Osteoblast (primary cell): ENCODE results near the gene IGSF3. TPM values are rescaled to one million over a fixed set of nuclear protein-coding genes. Genes with fewer than 3 reads are reported as not detected.
A peak's percentile ranks its signal among the peaks of the same experiment; 100 is the strongest.

Experiments
- DNase-seq: peaks from one replicate; pipeline ENCODE4 v3.0.0; 2011; ENCODE audit warnings: low spot score, mixed read lengths; ENCODE audit not compliant: insufficient read length; ENCODE audit errors: missing footprints
- H2AFZ ChIP-seq: 2 replicates; pipeline ENCODE4 v1.6.0; 2011; ENCODE audit warnings: mild to moderate bottlenecking, low read length
- H3K27ac ChIP-seq: 2 replicates; pipeline ENCODE4 v1.5.1; 2011; ENCODE audit warnings: mild to moderate bottlenecking, low read depth, low read length, moderate library complexity
- H3K27me3 ChIP-seq: 2 replicates; pipeline ENCODE4 v1.6.0; 2012; ENCODE audit warnings: mild to moderate bottlenecking, control low read depth, inconsistent platforms, low read length, moderate library complexity; ENCODE audit not compliant: insufficient read depth
- H3K36me3 ChIP-seq: 2 replicates; pipeline ENCODE4 v1.5.1; 2011; ENCODE audit warnings: mild to moderate bottlenecking, low read length, control low read depth, moderate library complexity; ENCODE audit not compliant: insufficient read depth
- H3K4me1 ChIP-seq: 2 replicates; pipeline ENCODE4 v1.5.1; 2011; ENCODE audit warnings: mild to moderate bottlenecking, low read length, control low read depth, moderate library complexity; ENCODE audit not compliant: insufficient read depth
- H3K4me2 ChIP-seq: 2 replicates; pipeline ENCODE4 v1.6.0; 2011; ENCODE audit warnings: mild to moderate bottlenecking, low read length; ENCODE audit not compliant: insufficient read depth
- H3K4me3 ChIP-seq: fragments of 200-600 bp; sonication (generic); 3 replicates; pipeline ENCODE4 v1.5.1; 2012; ENCODE audit warnings: mild to moderate bottlenecking, low read length, inconsistent platforms; ENCODE audit not compliant: insufficient read depth
- H3K79me2 ChIP-seq: 2 replicates; pipeline ENCODE4 v1.6.0; 2012; ENCODE audit warnings: mild to moderate bottlenecking, low read length, control low read depth, inconsistent platforms; ENCODE audit not compliant: insufficient read depth
- H3K9me3 ChIP-seq: 2 replicates; pipeline ENCODE4 v1.5.1; 2011; ENCODE audit warnings: low read depth, low read length, control low read depth
- H4K20me1 ChIP-seq: 2 replicates; pipeline ENCODE4 v1.6.0; 2012; ENCODE audit warnings: mild to moderate bottlenecking, low read length, control low read depth; ENCODE audit not compliant: insufficient read depth
- total RNA-seq: library from RNA; depleted of rRNA; stranded (reverse); fragments of >200 nt; gene quantifications from 2 replicates; pipeline ENCODE4 v1.2.3, GENCODE V29; 2012
- TF ChIP-seq, protein P1 (sequence below): IDR thresholded peaks from 2 replicates; pipeline ENCODE4 v1.5.1; 2011; ENCODE audit warnings: mild to moderate bottlenecking, low read depth, low read length, moderate library complexity; ENCODE audit errors: extremely low read depth

IGSF3 gene
- total RNA-seq, 1 donor = under 0.01 TPM

DNA sequence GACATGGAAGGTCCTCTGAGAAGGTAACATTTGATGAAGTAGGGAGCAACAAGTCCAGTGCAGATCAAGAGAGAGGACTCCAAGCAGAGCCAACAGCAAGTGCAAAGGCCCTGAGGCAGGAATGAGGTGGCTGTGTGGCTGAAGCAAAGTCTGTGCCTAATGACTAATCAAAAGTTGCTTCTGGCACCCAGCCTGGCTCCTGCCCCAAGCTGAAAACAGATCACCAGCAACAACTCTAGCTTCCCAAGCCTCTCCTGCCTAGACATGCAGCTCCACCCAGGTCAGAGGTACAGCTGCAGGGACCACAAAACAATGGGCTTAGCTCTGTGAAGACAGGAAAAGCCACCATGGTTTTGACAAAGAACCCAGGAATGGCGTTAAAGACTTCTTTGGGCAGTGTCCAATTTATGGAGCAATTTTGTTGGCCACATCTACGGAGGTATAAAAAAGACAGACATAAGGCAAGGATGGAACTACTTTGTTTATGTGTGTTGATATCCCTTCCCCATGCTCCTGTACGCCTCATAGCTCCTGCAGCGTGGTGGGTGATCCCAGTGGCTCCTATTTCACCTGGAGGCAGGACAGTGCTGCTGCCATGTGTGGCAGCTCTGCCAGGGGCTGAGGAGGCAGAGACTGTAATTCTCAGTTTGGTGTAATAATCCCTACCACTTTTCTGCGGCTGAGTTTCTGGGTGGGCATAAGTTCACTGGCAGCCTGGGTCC lies 26.4 kb upstream of the IGSF3 start:
- no peaks in the 10 kb centered on the region for H3K36me3 ChIP-seq
- no peak overlapping the region for H3K4me2 ChIP-seq
- no peaks in the 10 kb centered on the region for H3K9me3 ChIP-seq
- H3K27me3 ChIP-seq = no peaks in the 10 kb centered on the region
- no peak overlapping the region for H3K4me3 ChIP-seq
- no peak overlapping the region for H2AFZ ChIP-seq
- TF ChIP-seq, protein P1, sequence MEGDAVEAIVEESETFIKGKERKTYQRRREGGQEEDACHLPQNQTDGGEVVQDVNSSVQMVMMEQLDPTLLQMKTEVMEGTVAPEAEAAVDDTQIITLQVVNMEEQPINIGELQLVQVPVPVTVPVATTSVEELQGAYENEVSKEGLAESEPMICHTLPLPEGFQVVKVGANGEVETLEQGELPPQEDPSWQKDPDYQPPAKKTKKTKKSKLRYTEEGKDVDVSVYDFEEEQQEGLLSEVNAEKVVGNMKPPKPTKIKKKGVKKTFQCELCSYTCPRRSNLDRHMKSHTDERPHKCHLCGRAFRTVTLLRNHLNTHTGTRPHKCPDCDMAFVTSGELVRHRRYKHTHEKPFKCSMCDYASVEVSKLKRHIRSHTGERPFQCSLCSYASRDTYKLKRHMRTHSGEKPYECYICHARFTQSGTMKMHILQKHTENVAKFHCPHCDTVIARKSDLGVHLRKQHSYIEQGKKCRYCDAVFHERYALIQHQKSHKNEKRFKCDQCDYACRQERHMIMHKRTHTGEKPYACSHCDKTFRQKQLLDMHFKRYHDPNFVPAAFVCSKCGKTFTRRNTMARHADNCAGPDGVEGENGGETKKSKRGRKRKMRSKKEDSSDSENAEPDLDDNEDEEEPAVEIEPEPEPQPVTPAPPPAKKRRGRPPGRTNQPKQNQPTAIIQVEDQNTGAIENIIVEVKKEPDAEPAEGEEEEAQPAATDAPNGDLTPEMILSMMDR = no peak
- no peak overlapping the region for H3K27ac ChIP-seq
- H3K4me1 ChIP-seq = no peaks in the 10 kb centered on the region
- DNase-seq = no peak
- no peaks in the 10 kb centered on the region for H4K20me1 ChIP-seq
- H3K79me2 ChIP-seq = no peaks in the 10 kb centered on the region

DNA sequence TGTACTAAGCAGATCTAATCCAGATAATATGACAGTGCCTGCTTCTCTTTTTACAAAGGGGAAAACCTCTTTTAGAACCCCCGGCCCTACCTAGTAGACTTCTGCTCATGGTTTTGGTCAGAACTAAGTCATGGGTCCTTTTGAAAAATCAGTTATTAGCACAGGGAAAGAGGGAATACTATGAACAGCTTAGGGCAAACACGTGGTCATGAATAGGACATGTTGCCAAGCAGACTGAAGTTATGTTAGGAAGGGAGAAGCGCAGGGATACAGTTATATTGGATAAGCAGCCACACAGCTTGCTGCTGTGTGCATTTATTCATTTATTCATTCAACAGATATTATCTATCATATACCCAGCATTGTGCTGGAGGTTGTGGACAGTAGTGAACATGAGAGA lies 25.3 kb upstream of the IGSF3 start:
- Histone ChIP-seq H3K9me3 (no peaks in the 10 kb centered on the region), H4K20me1 (no peaks in the 10 kb centered on the region), H3K4me1 (no peaks in the 10 kb centered on the region), H3K27me3 (no peaks in the 10 kb centered on the region), H3K4me3 (no peak overlapping the region), H2AFZ (no peak overlapping the region), H3K27ac (no peak overlapping the region), H3K4me2 (no peak overlapping the region), H3K79me2 (no peaks in the 10 kb centered on the region), H3K36me3 (no peaks in the 10 kb centered on the region)
- TF ChIP-seq, protein P1 = no peak
- DNase-seq = no peak

DNA sequence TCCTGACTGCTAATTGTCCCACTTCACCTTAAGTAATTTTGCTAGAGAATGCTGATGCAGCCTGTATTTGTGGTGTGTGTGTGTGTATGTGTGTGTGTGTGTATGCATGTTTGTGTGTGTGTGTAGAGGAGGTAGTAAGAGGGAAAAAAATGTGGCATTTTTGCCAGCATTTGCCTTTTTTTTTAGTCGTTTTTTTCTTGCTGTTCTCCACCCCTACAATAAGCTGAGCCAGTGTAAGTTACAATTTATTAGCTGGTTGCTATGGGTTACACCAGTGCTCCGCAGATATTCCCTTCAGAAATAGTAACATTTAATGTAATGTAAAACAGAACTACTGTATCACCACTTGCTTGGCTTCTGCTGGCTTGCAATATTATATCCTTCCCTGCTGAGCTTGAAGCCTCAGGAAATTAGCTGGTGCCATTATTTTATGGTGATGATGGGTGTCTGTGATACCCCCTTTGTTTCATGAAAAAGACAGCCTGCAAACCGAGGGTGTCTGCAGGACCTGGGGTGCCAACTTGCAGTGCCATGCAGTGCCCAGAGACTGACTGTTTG lies 23.4 kb upstream of the IGSF3 start:
- H3K9me3 ChIP-seq = no peaks in the 10 kb centered on the region
- no peak overlapping the region for H2AFZ ChIP-seq
- H3K4me3 ChIP-seq = no peak overlapping the region
- H3K27me3 ChIP-seq = no peaks in the 10 kb centered on the region
- no peaks in the 10 kb centered on the region for H3K79me2 ChIP-seq
- TF ChIP-seq, protein P1 = no peak
- no peak overlapping the region for H3K4me2 ChIP-seq
- H3K27ac ChIP-seq = no peak overlapping the region
- no peaks in the 10 kb centered on the region for H4K20me1 ChIP-seq
- DNase-seq = peak; percentile 58
- H3K36me3 ChIP-seq = no peaks in the 10 kb centered on the region
- no peaks in the 10 kb centered on the region for H3K4me1 ChIP-seq

DNA sequence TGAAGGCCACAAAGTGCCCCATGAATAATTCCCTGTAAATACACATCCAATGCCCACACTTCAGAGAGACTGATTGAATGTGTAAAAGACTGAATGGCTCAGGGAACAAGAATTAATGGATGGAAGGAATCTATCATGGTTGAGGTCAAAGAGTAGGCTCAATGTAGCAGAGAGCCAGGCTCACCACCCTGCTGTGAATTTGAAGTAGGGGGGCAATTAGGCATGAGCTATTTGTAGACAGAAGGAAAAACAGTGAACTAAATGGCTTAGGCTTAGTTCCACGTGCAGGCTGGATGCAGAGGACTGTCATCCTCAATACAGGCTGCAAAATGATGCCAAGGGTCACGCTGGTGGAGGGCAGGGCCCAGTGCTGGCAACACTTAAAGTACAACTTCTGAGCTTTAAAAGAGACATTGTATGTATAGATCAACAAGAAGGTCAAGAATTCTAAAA lies 22.9 kb upstream of the IGSF3 start:
- Histone ChIP-seq H2AFZ (no peak overlapping the region), H3K4me2 (no peak overlapping the region), H3K9me3 (no peaks in the 10 kb centered on the region), H3K27me3 (no peaks in the 10 kb centered on the region), H4K20me1 (no peaks in the 10 kb centered on the region), H3K36me3 (no peaks in the 10 kb centered on the region), H3K79me2 (no peaks in the 10 kb centered on the region), H3K4me3 (no peak overlapping the region), H3K27ac (no peak overlapping the region), H3K4me1 (no peaks in the 10 kb centered on the region)
- no peak for DNase-seq
- TF ChIP-seq, protein P1 = no peak
